Adrenal gland (tissue), 12 donors: ENCODE data around the gene DDX41. TPM values are rescaled to one million over a fixed set of nuclear protein-coding genes. Genes with fewer than 3 reads are reported as not detected.

Experiments
- DNase-seq, 7 donors: peaks; one replicate each; pipeline ENCODE4 v3.0.0-alpha.2; 2019 to 2020
- H3K27ac ChIP-seq, 5 donors: fragments of 200-600 bp; sonication (generic) in 4 of 5; 1 replicate in 3 of 5; 2 replicates in 2 of 5; pipeline versions ENCODE4 v1.5.1 to v1.8.0; 2016 to 2020; ENCODE audit warnings: mild to moderate bottlenecking in 1 of 5
- H3K27me3 ChIP-seq: fragments of 200-600 bp; 2 replicates; pipeline ENCODE4 v1.8.0; 2021
- H3K36me3 ChIP-seq, 2 donors: fragments of 200-600 bp; replicated peaks in 1 of 2; 1 replicate in 1 of 2; 2 replicates in 1 of 2; pipeline versions ENCODE4 v1.5.1 to v1.8.0; 2018 to 2022
- H3K4me1 ChIP-seq, 2 donors: fragments of 200-600 bp; replicated peaks in 1 of 2; 1 replicate in 1 of 2; 2 replicates in 1 of 2; pipeline versions ENCODE4 v1.5.1 to v1.8.0; 2018 to 2021
- H3K4me3 ChIP-seq, 4 donors: fragments of 200-600 bp; sonication (generic) in 3 of 4; one replicate each; pipeline ENCODE4 v1.5.1; 2016 to 2018
- H3K9me3 ChIP-seq, 3 donors: fragments of 200-600 bp; sonication (generic) in 1 of 3; replicated peaks in 1 of 3; 1 replicate in 2 of 3; 2 replicates in 1 of 3; pipeline versions ENCODE4 v1.5.1 to v1.8.0; 2016 to 2021
- POLR2A ChIP-seq, 2 donors: fragments of 450-650 bp; IDR thresholded peaks; one replicate each; pipeline ENCODE4 v1.6.1; 2017; ENCODE audit warnings: antibody characterized with exemption in 2 of 2, mild to moderate bottlenecking in 2 of 2, moderate library complexity in 1 of 2
- whole genome bisulfite sequencing, 4 donors: extraction: QIAGEN DNeasy Blood & Tissue Kit in 2 of 4; methylation state at CpG; one replicate each; pipeline versions ENCODE4 v1.1.5 to v1.1.7; 2013 to 2017; 5-methylcytosine and 5-hydroxymethylcytosine counted together
- intact Hi-C, 2 donors: fragments of 100-400 bp; cut with DNase I; formaldehyde crosslinking; loops; one replicate each; pipeline versions ENCODE4 v1.14.1 to v1.15.0; 2022 to 2023
- polyA plus RNA-seq, 3 donors: library from polyadenylated mRNA; stranded (reverse); fragments of 200-250 nt in 2 of 3; fragments of 350-450 nt in 1 of 3; fragmentation: Illumina TruSeq in 1 of 3; extraction: RNeasy Lipid Tissue Mini Kit (QIAGEN cat#74804) in 1 of 3; gene quantifications; one replicate each; pipeline ENCODE4 v1.2.3, GENCODE V29; 2013 to 2014
- total RNA-seq, 9 donors: library from RNA; depleted of rRNA in 4 of 9; stranded (reverse); fragments of >200 nt in 4 of 9; fragments of 120-200 nt in 1 of 9; fragmentation: NEBNext Ultra II Directional in 1 of 9; extraction: Animal tissue kit (Norgen Biotek cat#: 25700) in 1 of 9; gene quantifications; one replicate each; pipeline versions ENCODE4 v1.1.0 to v1.2.4, GENCODE V29; 2013 to 2023
- TF ChIP-seq, protein P1 (sequence below), 6 experiments: fragments of 450-650 bp in 4 of 6; fragments of 200-600 bp in 2 of 6; sonication (generic) in 1 of 6; IDR thresholded peaks; 1 replicate in 5 of 6; 2 replicates in 1 of 6; pipeline versions ENCODE4 v1.5.1 to v1.8.0; 2016 to 2021; ENCODE audit warnings: antibody characterized with exemption in 6 of 6, mild to moderate bottlenecking in 2 of 6, moderate library complexity in 1 of 6
- donor health status: healthy with polysubstance abuse.
- donor health status: Bipolar disorder and iron deficiency.
- donor health status: DM: yes; HTN: yes; CAD: no.
- donor health status: DM: no; HTN: no; CAD: no.
- donor health status: DM: no; HTN: no; CAD: no.
- donor health status: DM: yes; HTN: yes; CAD: no.

Gene DDX41
- total and polyA plus RNA-seq, 12 donors, result 47.0 to 180 (median 116) TPM

DNA sequence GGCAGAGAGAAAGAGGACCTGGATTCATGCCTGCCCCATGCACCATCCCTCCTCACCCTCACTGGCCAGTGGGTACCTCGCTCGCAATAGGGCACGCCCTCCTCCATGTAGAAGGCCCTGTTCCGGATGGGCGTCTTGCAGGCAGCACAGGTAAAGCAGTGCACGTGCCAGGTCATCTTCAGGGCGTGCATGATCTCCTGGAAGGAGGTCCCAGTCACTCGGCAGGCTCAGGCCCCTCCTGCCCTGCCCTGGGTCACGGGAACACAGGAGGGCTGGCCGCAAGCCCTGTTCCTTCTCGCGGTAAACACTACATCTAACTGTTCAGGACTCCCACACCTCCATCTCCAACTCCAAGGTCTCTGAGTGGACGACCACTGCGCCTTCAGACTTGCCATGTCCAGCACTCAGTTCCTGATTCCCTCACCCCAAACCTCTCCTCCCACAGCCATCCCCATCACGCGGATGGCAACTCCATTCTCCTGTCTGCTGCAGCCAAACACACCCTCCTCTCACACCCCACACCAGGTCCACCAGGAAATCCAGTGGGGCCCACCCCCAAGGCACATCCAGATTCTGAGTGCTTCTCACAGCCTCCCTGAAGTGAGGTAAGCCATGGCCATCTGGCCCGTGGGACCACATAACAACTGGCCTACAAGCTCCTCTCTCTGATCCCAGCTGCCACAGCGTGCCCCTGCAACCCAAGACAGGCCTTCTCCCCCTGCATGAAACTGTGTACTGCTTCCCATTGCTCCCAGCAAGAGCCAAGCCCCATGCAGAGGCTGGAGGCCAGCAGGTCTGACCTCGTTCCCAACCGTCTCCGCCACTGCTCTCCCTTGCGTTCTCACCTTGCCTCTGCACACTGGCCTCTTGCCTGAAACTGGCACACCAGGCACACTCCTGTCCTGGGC lies 32.5 kb downstream of the DDX41 start:
- intact Hi-C loops, result no loop called here
- H3K27ac ChIP-seq, result no peak overlapping the region
- peaks cover 0 to 15% of the 10 kb centered on the region in 2 donors for H3K36me3 ChIP-seq
- WGBS, 4 donors, result 87 to 93% (median 92%) methylated on average over 20 to 22 of the region's 22 CpGs
- no peak overlapping the region for H3K4me3 ChIP-seq
- H3K9me3 ChIP-seq, result no peaks in the 10 kb centered on the region
- peaks cover 0 to 10% of the 10 kb centered on the region in 2 donors for H3K4me1 ChIP-seq
- TF ChIP-seq, protein P1, sequence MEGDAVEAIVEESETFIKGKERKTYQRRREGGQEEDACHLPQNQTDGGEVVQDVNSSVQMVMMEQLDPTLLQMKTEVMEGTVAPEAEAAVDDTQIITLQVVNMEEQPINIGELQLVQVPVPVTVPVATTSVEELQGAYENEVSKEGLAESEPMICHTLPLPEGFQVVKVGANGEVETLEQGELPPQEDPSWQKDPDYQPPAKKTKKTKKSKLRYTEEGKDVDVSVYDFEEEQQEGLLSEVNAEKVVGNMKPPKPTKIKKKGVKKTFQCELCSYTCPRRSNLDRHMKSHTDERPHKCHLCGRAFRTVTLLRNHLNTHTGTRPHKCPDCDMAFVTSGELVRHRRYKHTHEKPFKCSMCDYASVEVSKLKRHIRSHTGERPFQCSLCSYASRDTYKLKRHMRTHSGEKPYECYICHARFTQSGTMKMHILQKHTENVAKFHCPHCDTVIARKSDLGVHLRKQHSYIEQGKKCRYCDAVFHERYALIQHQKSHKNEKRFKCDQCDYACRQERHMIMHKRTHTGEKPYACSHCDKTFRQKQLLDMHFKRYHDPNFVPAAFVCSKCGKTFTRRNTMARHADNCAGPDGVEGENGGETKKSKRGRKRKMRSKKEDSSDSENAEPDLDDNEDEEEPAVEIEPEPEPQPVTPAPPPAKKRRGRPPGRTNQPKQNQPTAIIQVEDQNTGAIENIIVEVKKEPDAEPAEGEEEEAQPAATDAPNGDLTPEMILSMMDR (IDR thresholded peaks at IDR 0.05), result no peak
- TF ChIP-seq POLR2A (IDR thresholded peaks at IDR 0.05), result no peak
- H3K27me3 ChIP-seq, result no peaks in the 10 kb centered on the region
- DNase-seq, result no peak

DNA sequence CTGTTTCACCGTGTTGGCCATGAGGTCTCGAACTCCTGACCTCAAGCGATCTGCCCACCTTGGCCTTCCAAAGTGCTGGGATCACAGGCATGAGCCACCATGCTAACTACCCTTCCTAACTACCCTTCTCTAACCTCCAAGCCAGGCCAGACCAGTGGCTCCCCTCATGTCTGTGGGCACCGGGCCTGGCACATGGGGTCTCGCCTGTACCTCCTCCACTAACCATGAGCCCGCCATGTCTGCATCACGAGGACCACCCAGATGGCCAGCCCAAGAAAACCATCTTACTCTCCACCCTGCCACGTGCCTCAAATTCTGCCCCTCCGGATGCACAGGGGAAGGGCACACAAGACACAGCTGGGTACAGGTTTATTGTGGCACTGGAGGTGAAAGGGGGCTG lies 33.7 kb downstream of the DDX41 start:
- no peak overlapping the region for H3K4me3 ChIP-seq
- no peak overlapping the region for H3K27ac ChIP-seq
- no peaks in the 10 kb centered on the region for H3K27me3 ChIP-seq
- no peaks in the 10 kb centered on the region for H3K9me3 ChIP-seq
- H3K36me3 ChIP-seq, result peaks cover 0 to 14% of the 10 kb centered on the region in 2 donors
- TF ChIP-seq, protein P1 (IDR thresholded peaks at IDR 0.05), result no peak
- TF ChIP-seq POLR2A (IDR thresholded peaks at IDR 0.05), result no peak
- 92 to 95% (median 93%) methylated on average over 5 to 9 of the region's 9 CpGs for WGBS, 4 donors
- no peak for DNase-seq
- intact Hi-C loops, result no loop called here
- peaks cover 0 to 17% of the 10 kb centered on the region in 2 donors for H3K4me1 ChIP-seq

DNA sequence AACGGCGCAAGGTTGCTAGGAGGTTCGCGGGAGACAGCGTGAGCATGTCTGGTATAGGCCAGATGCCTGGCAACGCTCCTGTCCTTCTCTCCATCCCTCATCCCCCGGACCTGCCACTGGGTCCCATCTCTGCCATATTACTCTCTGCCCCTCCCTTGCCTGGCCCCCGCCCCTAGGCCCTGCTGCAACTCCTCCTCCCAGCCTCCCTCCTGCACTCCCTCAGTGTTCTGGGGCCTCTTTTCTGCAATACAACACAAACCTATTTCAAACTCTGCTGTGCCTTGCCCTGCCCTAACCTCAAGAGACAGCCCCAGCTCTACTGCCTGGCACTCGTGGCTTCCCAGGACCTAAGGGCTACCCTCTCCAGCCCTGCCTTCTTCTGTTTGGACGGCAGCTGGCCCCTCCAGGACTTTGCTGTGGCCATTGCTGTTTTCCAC lies 34.4 kb downstream of the DDX41 start:
- Histone ChIP-seq H3K27me3 (no peaks in the 10 kb centered on the region), H3K4me1 (peaks cover 0 to 17% of the 10 kb centered on the region in 2 donors), H3K9me3 (no peaks in the 10 kb centered on the region), H3K36me3 (peaks cover 0 to 8% of the 10 kb centered on the region in 2 donors), H3K27ac (no peak overlapping the region), H3K4me3 (no peak overlapping the region)
- DNase-seq, result no peak
- WGBS, 4 donors, result 85 to 92% (median 88%) methylated on average over 10 of the region's 10 CpGs
- intact Hi-C loops, result no loop called here
- TF ChIP-seq, protein P1 (IDR thresholded peaks at IDR 0.05), result no peak
- no peak for TF ChIP-seq POLR2A (IDR thresholded peaks at IDR 0.05)

DNA sequence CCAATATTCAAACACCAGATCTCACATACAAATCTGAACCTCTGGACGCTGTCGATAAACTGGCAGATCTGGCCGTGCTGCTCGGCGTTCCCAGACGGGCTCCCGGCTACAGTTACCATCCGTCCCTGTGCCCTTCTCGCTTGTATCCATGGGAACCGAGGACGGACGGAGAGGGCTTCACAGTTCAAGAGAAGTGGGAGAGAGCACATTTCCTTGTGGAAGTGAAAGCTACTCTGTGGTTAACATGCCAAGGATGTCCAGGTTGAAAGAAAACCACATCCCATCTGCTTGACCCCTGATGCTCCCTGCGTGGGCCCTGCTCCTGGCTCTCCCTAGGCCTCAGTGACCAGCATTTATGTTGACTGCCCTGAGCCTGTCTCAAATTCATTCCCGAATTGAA lies 37.0 kb downstream of the DDX41 start:
- Histone ChIP-seq H3K4me1 (peaks cover 0 to 17% of the 10 kb centered on the region in 2 donors), H3K9me3 (no peaks in the 10 kb centered on the region), H3K27me3 (no peaks in the 10 kb centered on the region), H3K36me3 (peaks cover 0 to 4% of the 10 kb centered on the region in 2 donors), H3K4me3 (no peak overlapping the region), H3K27ac (peak overlapping the region in 1 of 5 donors; percentile 64)
- TF ChIP-seq, protein P1 (IDR thresholded peaks at IDR 0.05), result no peak
- no peak for TF ChIP-seq POLR2A (IDR thresholded peaks at IDR 0.05)
- 44 to 64% (median 53%) methylated on average over 9 to 14 of the region's 14 CpGs for WGBS, 4 donors
- intact Hi-C loops, result no loop called here
- peak in 1 of 7 donors; percentile 72 for DNase-seq
